ENCODE results near the gene PIP5K1B. TPM values are rescaled to one million over a fixed set of nuclear protein-coding genes. Genes with fewer than 3 reads are reported as not detected.

The PIP5K1B gene
- total RNA-seq, 1 donor from 2014 or later = 0.87 TPM

DNA sequence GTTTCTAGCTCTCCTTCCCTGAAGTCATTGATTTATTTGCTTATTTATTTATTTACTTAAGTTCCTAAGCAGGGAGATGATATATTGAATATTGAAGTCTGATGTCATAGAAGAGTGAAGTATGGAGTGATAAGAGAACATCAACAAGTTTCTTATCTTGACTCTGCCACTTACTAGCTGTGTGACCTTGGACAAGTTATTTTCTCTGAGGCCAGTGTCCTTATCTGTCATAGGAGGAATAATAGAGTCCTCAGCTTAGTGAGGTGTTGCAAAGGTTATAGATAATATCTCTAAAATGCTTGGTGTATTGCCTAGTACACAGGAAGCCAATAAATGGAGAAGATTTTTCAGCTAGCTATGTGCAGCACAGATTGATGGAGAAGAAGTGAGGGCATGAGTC lies 32.4 kb upstream of the PIP5K1B start:
- H3K4me3 Mint-ChIP-seq = no peak overlapping the region
- H3K27me3 Mint-ChIP-seq (ENCODE audit: low read depth) = peaks cover 48% of the 10 kb centered on the region
- no peaks in the 10 kb centered on the region for H3K36me3 Mint-ChIP-seq
- TF ChIP-seq, protein P1, sequence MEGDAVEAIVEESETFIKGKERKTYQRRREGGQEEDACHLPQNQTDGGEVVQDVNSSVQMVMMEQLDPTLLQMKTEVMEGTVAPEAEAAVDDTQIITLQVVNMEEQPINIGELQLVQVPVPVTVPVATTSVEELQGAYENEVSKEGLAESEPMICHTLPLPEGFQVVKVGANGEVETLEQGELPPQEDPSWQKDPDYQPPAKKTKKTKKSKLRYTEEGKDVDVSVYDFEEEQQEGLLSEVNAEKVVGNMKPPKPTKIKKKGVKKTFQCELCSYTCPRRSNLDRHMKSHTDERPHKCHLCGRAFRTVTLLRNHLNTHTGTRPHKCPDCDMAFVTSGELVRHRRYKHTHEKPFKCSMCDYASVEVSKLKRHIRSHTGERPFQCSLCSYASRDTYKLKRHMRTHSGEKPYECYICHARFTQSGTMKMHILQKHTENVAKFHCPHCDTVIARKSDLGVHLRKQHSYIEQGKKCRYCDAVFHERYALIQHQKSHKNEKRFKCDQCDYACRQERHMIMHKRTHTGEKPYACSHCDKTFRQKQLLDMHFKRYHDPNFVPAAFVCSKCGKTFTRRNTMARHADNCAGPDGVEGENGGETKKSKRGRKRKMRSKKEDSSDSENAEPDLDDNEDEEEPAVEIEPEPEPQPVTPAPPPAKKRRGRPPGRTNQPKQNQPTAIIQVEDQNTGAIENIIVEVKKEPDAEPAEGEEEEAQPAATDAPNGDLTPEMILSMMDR (IDR thresholded peaks at IDR 0.05; ENCODE audit: unreplicated experiment) = no peak
- no peaks in the 10 kb centered on the region for H3K9me3 Mint-ChIP-seq
- no peaks in the 10 kb centered on the region for H3K4me1 Mint-ChIP-seq
- no peak for DNase-seq (ENCODE audit: low spot score in 2 of 2, unreplicated experiment in 2 of 2)
- H3K27ac Mint-ChIP-seq = no peak overlapping the region

DNA sequence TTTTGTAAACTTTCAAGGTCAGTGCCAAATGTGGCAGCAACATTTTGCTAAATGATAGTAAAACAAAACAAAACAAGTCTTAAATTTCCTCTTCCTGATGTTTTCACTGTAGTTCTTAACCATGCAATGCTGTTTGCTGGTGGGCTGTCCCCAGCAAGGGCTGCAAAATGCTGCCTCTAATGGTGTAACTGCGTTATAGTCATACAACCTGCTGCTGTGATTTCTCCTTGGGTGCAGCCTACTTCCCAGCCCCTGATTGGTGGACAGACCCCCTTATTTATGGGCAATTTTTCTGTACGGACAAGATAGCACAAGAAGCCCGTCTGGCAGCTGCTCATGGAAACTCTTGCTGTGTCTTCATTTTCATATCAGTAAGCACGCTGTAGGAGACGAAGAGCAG lies 26.6 kb upstream of the PIP5K1B start:
- TF ChIP-seq, protein P1 (IDR thresholded peaks at IDR 0.05; ENCODE audit: unreplicated experiment) = peak; percentile 16
- no peak overlapping the region for H3K4me3 Mint-ChIP-seq
- H3K9me3 Mint-ChIP-seq = no peaks in the 10 kb centered on the region
- H3K4me1 Mint-ChIP-seq = peaks cover 6% of the 10 kb centered on the region
- peak in 1 of 2 experiments; percentile 40 for DNase-seq (ENCODE audit: low spot score in 2 of 2, unreplicated experiment in 2 of 2)
- peaks cover 41% of the 10 kb centered on the region for H3K27me3 Mint-ChIP-seq (ENCODE audit: low read depth)
- no peak overlapping the region for H3K27ac Mint-ChIP-seq
- H3K36me3 Mint-ChIP-seq = no peaks in the 10 kb centered on the region

DNA sequence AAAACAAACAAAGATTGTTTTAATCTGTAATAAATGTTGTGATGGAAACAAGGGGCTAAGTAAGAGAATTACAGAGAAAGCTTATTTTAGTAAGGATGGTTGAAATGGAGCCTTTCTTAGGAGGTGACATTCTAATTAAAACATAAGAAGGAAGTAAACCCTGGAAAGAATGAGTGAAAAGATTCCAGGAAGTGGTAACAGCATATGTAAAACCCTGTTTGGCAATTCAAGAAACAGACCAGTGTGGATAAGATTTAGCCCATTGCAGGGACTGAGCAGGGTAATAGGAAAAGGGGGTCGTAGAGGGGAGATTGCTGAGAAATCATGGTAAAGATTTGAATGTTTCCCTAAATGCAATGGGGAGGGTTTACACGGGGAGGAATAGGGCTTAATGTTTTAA lies 21.6 kb upstream of the PIP5K1B start:
- peaks cover 28% of the 10 kb centered on the region for H3K27me3 Mint-ChIP-seq (ENCODE audit: low read depth)
- H3K4me3 Mint-ChIP-seq = no peak overlapping the region
- no peak for DNase-seq (ENCODE audit: low spot score in 2 of 2, unreplicated experiment in 2 of 2)
- H3K4me1 Mint-ChIP-seq = peaks cover 3% of the 10 kb centered on the region
- H3K36me3 Mint-ChIP-seq = no peaks in the 10 kb centered on the region
- no peaks in the 10 kb centered on the region for H3K9me3 Mint-ChIP-seq
- no peak overlapping the region for H3K27ac Mint-ChIP-seq
- TF ChIP-seq, protein P1 (IDR thresholded peaks at IDR 0.05; ENCODE audit: unreplicated experiment) = no peak

DNA sequence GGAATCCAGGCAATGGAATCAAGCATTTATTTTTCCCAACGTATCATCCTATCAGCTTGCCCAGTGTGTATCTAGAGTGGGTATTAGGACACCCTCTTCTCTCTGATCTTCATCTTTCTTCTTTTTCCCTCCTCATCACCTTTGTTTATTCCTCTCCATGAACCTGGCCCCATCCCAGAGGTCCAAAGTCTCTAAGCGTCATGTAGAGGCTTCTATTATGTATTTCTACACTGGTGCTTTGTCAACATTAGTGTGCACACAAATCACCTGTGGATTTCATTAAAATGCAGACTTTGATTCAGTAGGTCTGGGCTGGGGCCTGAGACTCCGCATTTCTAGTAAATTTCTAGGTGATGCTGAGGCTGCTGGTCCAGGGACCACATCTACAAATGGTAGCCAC lies 19.8 kb upstream of the PIP5K1B start:
- TF ChIP-seq, protein P1 (IDR thresholded peaks at IDR 0.05; ENCODE audit: unreplicated experiment) = no peak
- Mint-ChIP-seq H3K27me3 (ENCODE audit: low read depth) (peaks cover 24% of the 10 kb centered on the region), H3K27ac (no peak overlapping the region), H3K36me3 (no peaks in the 10 kb centered on the region), H3K9me3 (no peaks in the 10 kb centered on the region), H3K4me3 (no peak overlapping the region), H3K4me1 (peaks cover 3% of the 10 kb centered on the region)
- DNase-seq (ENCODE audit: low spot score in 2 of 2, unreplicated experiment in 2 of 2) = no peak

DNA sequence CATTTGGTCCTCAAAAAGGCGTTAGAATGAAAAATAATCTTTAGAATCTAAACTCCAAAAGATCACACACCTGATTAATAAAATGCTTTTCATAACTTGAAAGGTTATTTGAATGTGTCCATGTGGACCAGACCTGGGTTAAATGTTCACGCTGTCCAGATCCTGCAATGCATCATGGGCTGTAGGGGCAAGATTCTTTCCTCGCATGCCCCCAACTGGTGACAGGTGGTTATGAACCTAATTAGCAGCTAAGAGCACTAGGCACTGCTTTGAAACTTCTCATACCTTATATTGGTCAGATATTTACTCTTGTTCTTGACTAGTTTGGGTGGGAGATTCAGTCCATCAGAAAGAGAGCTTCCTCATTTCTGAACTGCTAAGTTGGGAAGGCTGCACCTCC lies 19.3 kb upstream of the PIP5K1B start:
- peaks cover 3% of the 10 kb centered on the region for H3K4me1 Mint-ChIP-seq
- H3K9me3 Mint-ChIP-seq = no peaks in the 10 kb centered on the region
- H3K36me3 Mint-ChIP-seq = no peaks in the 10 kb centered on the region
- no peak for DNase-seq (ENCODE audit: low spot score in 2 of 2, unreplicated experiment in 2 of 2)
- peaks cover 24% of the 10 kb centered on the region for H3K27me3 Mint-ChIP-seq (ENCODE audit: low read depth)
- TF ChIP-seq, protein P1 (IDR thresholded peaks at IDR 0.05; ENCODE audit: unreplicated experiment) = no peak
- H3K4me3 Mint-ChIP-seq = no peak overlapping the region
- no peak overlapping the region for H3K27ac Mint-ChIP-seq

DNA sequence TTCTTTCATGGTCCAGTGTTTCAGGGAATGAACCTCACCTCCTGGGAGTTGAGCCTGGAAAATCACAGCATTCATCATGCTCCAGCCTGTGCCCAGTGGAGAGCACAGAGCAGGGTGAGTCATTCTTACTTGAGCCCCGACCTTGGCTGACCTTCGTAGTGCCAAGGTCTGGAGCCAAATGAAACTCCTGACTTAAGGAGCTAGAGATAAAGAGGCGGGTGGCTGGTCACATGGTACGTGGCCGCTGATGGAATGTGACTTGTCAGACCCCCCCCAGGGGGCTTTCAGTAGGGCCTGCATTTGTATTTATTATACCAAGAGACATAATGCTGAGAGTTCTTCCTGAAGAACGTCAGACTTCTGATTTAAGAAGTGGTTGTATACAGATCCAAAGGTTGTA lies 15.0 kb upstream of the PIP5K1B start:
- Mint-ChIP-seq H3K4me3 (no peak overlapping the region), H3K36me3 (no peaks in the 10 kb centered on the region), H3K27ac (no peak overlapping the region), H3K9me3 (no peaks in the 10 kb centered on the region), H3K4me1 (peaks cover 3% of the 10 kb centered on the region), H3K27me3 (ENCODE audit: low read depth) (peaks cover 47% of the 10 kb centered on the region)
- TF ChIP-seq, protein P1 (IDR thresholded peaks at IDR 0.05; ENCODE audit: unreplicated experiment) = no peak
- no peak for DNase-seq (ENCODE audit: low spot score in 2 of 2, unreplicated experiment in 2 of 2)

Measured in mesothelial cell of epicardium (in vitro differentiated cells).